ENCODE results near the gene ADORA1.

Gene ADORA1

DNA sequence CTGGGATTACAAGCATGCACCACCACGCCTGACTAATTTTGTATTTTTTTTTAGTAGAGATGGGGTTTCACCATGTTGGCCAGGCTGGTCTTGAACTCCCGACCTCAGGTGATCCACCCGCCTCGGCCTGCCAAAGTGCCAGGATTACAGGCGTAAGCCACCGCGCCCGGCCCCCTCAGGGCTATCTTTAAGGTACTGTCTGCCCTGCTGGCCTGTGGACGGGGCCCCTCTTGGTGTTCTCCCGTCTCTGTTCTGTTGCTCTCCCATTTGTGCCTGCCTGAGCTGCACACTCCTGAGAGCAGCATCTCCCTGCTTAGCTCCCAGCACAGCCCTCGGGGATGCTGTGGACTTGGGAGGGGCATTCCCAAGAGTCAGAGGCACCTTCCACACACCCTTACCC lies 34.2 kb downstream of the ADORA1 start:
- DNase-seq = no peak

DNA sequence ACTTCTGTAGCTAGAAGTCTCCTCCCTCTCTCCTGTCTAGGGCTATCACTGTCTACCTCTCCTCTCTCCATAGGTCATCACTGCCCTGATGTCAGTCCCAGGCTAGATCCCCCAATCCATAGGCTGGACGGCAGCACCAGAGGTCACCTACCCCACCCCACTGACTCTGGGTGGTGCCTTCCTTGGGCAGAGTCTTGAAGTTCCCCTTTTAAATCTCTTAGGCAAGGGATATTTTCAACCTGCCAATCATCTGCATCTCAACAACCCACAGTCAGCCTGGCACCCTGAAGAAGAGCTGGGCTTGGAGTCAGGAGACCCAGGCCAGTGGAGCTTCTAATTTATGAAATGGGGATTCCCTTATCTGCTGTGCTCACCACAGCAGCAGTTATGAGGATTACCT lies 34.9 kb downstream of the ADORA1 start:
- DNase-seq = no peak

DNA sequence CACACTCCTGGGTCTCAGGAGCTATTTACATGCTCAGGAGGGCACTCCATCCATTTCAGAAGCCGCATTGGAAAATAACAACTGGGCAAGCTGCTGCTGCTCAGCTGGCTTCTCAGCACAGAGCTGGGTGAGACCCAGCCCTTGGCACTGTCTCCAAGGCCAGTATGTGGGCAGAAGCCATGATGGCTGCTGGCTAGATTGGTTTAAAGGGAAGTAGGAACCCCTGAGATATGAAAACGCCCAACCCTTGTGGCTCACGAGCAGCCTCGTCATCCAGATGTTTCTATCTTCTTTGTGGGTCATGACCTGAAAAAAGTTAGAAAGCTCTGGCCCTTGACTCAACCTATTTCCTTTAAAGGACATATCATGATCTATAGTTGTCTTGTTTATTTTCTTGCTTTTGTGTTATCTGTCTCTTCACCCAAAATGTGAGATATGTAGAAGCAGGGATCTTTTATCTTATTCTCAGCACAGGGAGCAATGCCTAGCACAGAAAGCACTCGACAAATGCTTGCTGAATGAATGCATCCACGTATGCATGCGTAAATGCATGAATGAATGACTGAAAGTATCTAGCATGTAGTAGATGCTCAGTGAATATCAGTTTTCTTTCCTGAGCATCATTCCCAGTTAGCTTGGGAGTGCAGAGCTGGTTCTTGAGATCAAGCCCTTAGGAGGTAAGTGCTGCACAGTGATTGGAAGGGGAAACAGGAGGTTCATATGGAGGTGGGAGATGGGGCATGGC lies 36.5 kb downstream of the ADORA1 start:
- no peak for DNase-seq

DNA sequence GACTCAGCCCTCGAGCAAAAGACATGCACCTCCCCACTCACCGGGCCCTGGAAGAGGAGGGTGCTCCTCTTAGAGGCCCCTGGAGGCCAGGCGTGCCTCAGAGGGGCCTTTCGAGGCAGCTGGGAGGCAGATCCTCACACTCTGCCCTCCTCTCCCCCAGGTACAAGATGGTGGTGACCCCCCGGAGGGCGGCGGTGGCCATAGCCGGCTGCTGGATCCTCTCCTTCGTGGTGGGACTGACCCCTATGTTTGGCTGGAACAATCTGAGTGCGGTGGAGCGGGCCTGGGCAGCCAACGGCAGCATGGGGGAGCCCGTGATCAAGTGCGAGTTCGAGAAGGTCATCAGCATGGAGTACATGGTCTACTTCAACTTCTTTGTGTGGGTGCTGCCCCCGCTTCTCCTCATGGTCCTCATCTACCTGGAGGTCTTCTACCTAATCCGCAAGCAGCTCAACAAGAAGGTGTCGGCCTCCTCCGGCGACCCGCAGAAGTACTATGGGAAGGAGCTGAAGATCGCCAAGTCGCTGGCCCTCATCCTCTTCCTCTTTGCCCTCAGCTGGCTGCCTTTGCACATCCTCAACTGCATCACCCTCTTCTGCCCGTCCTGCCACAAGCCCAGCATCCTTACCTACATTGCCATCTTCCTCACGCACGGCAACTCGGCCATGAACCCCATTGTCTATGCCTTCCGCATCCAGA lies 37.7 kb downstream of the ADORA1 start:
- DNase-seq = no peak

DNA sequence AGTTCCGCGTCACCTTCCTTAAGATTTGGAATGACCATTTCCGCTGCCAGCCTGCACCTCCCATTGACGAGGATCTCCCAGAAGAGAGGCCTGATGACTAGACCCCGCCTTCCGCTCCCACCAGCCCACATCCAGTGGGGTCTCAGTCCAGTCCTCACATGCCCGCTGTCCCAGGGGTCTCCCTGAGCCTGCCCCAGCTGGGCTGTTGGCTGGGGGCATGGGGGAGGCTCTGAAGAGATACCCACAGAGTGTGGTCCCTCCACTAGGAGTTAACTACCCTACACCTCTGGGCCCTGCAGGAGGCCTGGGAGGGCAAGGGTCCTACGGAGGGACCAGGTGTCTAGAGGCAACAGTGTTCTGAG lies 38.3 kb downstream of the ADORA1 start:
- no peak for DNase-seq

DNA sequence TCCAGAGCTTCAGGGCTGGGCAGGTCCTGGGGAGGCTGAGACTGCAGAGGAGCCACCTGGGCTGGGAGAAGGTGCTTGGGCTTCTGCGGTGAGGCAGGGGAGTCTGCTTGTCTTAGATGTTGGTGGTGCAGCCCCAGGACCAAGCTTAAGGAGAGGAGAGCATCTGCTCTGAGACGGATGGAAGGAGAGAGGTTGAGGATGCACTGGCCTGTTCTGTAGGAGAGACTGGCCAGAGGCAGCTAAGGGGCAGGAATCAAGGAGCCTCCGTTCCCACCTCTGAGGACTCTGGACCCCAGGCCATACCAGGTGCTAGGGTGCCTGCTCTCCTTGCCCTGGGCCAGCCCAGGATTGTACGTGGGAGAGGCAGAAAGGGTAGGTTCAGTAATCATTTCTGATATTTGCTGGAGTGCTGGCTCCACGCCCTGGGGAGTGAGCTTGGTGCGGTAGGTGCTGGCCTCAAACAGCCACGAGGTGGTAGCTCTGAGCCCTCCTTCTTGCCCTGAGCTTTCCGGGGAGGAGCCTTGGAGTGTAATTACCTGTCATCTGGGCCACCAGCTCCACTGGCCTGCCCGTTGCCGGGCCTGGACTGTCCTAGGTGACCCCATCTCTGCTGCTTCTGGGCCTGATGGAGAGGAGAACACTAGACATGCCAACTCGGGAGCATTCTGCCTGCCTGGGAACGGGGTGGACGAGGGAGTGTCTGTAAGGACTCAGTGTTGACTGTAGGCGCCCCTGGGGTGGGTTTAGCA lies 38.8 kb downstream of the ADORA1 start:
- DNase-seq = no peak

DNA sequence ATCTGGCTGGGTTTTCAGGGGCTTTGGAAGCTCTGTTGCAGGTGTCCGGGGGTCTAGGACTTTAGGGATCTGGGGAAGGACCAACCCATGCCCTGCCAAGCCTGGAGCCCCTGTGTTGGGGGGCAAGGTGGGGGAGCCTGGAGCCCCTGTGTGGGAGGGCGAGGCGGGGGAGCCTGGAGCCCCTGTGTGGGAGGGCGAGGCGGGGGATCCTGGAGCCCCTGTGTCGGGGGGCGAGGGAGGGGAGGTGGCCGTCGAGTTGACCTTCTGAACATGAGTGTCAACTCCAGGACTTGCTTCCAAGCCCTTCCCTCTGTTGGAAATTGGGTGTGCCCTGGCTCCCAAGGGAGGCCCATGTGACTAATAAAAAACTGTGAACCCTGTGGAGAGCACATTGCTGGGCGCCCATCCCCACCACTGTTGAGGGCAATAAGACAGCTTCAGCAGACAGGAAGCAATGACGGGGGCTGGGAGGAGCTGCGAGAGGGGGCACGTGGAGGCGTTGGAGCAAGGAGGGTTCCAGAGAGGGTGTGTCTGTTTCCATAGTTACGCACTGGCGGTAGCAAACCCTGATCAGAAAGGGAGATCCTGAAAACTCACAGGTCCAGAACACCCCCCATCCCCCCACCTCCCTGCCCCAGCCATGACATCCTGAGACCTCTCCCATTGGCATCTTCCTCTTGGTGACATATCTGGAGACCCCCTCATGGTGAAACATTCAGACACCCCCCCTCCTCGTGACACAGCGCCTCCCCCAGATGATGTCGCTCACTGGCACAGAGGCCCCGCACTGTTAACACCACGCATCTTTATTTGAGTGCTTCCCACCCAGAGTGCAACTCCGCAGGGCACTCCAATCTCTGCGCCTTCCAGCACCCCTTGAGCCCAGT lies 39.7 kb downstream of the ADORA1 start:
- no peak for DNase-seq

DNA sequence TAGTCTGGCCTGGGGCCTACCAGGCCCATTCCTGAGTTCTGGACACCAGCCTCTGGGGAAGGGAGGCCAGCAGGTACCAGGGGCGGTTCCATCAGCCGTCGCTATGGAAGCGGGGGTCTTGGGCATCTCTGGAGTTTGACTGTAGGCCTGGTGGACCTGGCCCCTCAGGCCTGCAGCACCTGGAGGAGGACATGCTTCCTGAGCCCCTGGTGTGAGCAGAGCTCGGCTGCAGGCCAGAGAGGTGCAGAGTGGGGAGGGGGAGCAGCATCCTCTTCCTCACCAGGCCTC lies 40.3 kb downstream of the ADORA1 start:
- DNase-seq = no peak

DNA sequence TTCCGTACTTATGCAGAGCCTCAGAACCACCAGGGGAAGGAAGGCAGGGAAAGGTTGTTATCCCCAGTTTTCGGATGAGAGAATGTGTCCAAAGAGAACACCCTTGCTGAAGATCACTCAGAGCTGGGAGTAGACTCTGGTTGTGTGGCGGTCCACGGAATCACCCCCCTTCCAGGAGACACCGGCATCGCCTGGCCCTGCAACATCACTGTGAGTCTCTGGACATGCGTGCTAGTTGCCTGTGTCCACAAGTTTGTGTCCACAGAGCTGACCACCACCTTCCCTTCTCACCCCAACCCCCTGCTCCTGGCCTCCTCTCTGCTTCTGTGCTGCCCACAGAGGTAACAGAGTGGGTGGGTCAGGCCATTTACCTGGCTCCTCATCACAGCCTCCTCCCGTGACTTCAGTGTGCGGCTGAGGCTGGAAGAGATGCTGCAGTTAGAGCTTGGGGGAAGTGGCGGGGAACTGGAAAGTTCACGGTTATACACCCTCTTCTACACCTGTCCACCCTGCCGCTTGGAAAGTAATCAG lies 40.8 kb downstream of the ADORA1 start:
- DNase-seq = no peak

DNA sequence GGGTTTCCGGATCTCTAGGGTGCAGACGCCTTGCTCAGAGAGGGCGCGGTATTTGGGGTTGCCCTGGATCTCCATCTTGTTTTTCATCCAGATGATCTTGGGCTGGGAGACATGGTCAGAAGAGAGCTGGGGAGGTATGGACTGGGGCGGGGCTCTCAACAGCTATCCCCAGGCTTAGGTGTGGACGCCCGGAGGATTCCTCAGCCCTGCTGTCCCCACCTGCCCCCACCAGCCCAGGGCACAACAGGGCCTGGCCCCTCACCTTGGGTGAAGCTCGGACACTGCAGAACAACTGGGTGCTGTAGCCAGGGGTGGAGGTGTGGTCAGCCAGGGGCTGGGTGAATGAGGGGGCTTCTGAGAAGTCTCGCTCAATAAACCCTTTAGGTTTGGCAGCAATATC lies 41.5 kb downstream of the ADORA1 start:
- DNase-seq = no peak

DNA sequence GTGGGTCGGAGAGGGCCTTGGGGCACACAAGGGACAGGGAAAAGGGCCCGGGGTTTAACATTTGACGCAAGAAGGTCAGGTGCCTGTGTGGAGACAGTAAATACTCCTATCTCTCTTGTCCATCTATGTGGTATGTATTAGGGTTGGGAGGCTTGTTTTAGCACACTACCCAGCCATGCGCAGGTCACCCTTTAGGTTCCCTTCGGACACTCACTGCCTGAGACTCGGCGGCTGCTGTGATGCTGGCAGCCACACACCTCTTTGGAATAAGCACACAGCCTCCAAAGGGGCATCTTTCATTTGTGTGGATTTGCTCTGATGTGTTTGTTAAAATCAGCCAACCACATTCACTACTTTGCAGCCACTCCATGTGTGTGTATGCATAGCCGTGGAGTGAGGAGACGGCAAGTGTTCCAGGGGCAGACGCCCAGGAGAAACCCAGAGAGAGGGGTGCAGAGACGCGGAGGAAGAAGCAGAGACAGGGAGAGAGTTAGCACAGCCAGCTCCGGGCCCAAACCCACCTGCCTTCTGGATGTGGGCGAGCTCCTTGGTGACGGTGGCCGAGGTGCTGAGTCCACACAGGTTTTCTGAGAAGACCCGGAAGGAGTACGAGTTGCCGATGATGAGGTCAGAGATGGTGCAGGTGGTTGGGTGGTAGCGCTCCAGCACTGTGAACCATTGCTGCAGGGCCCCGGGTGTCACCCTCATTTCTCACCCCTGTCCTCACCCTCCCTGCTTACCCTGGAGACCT lies 42.4 kb downstream of the ADORA1 start:
- DNase-seq = no peak

DNA sequence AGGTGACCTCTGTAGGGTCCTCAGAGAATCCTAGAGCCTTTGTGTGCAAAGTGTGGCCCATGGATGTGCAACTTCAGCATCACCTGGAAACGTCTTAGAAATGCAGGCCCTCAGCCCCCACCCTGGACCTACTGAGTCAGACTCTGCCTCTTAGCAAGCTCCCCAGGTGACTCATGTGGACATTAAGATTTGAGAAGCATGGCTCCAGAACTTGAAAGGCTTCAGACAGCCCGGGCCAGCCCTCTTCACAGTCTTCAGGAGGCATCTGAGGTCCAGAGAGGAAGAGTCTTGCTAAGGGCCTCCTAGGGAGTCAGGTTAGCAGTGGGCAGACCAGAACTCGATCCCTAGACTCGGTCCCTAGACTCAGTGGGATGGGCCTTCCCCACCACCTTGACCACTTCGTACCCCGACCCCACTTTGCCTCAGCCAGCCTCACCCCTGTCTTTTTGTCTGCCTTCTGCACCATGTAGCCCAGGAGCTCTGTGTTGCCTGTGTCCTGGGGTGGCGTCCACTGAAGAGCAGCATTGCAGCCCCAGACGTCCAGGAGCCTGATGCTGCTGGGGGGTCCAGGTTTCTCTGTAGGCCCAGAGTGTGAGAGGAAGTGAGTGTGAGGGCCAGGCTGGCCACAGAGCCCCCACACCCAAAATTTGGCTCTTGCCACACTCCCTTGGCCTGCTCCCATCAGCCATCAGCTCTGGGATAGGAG lies 43.3 kb downstream of the ADORA1 start:
- DNase-seq = no peak

DNA sequence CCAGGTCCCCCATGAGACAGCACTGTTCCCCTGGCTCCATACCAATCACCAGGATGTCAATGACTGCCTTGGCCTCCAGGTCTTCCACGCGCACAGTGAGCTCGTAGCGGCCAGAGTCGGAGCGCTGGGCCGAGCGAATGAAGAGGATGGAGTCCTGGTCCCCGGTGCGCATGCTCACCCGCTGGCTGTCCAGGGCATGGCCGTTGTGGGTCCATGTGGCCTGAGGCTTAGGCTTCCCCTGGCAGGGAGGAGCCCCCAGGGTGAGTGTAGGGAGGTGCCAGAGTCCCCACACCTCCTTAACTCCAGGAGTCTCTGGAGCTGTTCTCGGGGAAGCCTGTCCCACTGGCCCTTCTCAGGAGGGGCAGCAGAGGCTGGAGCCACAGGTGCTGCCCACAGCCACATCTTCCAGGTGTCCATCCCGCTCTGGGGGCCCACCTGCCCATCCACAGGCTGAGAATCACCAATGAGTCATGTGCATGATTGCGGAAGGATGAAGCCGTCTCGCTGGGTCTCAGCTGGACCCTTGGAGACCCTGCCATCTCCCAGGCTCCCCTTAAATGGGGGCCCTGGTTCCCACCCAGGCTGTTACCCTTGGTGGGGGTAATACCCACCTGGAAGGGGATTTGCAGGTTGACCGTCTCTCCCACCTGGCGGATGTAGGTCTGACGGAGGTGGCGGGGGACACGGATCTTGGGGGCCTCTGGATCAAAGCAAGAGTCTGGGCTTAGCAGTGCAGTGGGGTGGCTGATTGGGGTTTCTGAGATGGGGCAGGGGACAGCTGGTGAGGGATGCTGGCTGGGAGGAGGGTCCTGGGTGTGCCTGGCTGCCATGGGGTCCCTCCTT lies 44.0 kb downstream of the ADORA1 start:
- no peak for DNase-seq

DNA sequence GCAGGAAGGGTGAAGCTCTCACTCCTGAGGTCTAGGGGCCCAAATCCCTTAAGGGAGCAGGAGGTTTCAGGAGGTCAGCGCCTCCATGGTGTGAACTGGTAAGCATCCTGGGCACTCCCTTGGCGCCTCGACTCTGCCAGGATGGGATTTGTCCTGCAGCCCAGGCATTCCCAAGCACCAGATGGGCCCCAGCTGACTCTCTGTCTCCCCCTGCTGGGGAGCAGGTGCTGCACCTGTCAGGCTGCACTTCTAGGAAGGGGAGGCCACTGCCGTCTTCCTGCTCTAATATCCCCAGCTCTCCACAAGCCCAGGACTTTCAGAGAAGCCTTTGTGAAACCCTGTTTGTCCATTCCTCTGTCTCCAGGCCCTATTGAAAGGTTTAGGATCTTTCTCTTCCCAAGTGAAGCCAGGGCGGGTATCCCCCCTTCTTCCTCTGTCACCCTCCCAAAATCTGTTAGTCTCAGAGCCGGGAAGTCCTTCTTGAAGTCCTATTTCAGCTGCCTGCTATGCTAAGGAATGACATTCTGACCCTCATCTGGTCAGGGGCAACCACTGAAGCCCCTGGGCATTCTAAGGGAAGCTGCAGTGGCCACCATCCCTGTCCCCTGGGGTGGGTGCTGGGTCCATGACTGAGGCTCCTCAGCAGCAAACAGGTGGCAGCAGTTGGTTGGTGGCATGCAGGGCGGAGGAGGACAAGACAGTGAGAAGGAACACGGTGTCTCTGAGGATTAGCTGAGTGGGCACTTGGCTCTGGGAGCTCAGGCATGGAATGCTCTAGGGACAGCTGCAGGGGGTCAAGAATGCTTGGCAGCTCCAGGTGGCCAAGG lies 44.9 kb downstream of the ADORA1 start:
- DNase-seq = peak; percentile 71

DNA sequence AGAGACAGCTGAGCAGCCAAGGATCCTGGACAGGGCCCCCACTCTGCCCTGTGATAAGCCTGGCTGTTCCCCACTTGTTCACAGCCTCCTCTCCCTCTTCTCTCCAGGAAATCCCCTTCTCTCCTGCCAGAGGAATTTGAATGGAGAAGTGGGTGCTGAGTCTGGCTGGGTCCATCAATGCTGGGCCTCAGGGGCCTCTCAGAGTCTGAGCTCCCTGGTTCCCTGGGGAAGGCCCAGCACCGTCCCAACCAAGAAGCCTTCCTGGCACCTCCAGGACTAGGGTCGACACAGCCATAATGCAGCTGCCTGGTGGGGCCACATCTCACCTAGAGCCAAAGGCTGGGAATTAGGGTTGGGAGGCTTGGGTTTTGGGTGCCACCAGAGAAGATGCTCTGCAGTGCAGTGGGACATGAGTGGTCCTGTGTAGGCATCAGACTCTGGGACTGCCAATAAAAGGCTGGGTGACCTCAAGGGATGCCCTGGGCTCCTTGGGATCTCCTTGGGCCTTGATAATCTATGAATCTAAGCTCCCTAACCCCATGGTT lies 45.6 kb downstream of the ADORA1 start:
- no peak for DNase-seq

DNA sequence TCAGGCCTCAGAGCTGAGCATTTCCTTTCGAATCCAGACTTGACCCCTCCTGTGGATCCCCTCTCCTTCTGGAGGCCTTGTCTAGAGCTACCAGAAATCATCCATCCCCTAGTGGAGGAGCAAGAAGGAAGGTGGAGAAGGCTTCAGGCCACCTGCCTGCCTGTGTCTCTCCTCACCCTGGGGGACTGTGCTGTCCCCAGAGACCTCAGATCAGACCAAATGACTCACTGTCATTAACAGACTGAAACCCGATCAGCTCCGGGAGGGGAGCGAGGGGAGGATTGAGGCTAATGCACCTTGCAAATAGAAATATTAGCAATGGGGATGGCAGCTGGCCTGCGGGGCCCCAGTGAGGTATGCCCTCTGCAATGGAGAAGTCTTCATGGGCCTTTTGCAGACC lies 46.0 kb downstream of the ADORA1 start:
- peak; percentile 98 for DNase-seq

DNA sequence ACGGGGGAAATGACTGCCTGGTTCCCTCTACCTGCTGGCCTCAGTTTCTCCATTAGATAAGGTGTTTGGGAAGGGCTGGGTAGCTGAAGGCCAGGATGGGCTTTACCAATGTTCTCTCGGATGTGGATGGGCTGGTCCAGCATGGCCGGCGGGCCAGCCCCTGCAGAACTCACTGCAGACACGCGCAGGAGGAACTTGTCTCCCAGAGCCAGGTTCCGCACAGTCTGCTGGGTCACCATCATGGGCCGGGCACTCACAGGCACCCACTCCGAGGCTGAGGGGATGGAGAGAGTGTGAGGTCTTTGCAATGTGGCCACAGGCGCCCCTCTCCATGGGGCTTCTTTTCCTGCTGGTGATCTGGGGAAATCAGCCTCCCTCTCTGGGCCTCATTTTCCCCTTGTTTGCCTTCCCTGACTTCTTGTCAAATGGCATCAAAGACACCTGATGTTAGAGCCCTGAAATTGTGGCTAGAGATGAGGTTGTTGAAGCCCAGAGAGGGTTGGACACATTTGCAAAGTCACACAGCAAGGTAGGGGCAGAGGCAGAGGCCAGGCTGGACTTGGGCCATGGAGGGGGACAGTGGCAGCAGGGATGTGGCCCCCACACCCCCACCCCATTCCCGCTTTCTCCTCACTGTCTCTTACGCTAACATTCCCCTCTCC lies 46.9 kb downstream of the ADORA1 start:
- no peak for DNase-seq

DNA sequence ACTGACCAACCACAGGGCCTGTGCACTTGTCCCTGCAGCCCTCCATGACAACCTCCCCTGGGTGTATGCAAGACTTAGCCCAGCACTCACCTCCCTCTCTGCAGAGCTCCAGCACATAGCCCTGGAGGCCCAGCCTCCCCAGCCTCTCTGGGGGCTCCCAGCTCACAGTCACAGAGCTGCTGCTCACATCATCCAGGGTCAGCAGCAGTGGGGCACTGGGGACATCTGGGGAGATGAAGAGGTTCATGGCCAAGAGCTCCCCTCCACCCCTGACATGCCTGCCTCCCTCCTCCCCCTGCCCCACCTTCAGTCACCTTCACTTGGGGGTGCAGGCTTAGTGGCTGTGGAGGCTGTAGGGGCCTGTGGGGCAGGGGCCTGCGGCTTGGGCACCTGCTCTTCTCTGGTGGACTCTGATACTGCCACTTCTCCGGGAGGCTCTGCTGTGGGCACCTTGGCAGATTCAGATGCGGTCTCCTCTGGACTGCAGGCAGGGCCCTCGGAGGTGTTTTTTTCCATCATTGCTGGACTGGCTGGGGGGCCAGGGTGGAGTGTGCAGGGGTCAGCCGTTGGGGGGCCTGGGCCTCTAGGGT lies 47.8 kb downstream of the ADORA1 start, which contains the start of gene MYBPH:
Gene MYBPH, minus strand, starts transcription at position 590 of the 590 bp plus-strand sequence. Its CDS starts 71 bp downstream, at position 519.
- no peak for DNase-seq

Measured in NCI-H2171 treated with DMSO at 0.1 percent for 48 hours (cell line).